Stromal cell of bone marrow (primary cell): ENCODE measurements around the gene AOX1.
"Not testable (repeated sequence)": the region's sequence is repeated elsewhere in the genome, so short reads cannot be mapped to it uniquely, and the experiment has no call there.

Source experiments
- DNase-seq: peaks from one replicate; pipeline ENCODE4 v3.0.0-alpha.2; 2012; ENCODE audit warnings: low read depth

AOX1 gene

DNA sequence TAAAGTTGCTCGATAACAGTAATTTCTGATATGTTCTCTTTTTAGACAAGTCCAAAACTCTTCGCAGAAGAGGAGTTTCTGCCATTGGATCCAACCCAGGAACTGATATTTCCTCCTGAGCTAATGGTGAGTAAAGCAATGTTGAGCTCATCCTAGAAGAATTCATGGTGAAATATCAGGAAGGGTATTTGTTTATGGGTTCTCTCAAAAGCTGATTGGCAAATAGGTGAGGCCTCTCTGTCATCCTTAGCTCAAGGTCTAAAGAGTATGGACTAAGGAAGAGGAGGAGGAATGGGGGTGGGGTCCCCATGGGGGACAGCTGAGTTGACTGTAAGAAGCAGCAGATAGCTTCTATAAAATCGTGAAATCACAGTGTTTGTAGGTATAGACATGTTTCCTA, 18.2 kb downstream of the AOX1 start:
- no peak for DNase-seq

DNA sequence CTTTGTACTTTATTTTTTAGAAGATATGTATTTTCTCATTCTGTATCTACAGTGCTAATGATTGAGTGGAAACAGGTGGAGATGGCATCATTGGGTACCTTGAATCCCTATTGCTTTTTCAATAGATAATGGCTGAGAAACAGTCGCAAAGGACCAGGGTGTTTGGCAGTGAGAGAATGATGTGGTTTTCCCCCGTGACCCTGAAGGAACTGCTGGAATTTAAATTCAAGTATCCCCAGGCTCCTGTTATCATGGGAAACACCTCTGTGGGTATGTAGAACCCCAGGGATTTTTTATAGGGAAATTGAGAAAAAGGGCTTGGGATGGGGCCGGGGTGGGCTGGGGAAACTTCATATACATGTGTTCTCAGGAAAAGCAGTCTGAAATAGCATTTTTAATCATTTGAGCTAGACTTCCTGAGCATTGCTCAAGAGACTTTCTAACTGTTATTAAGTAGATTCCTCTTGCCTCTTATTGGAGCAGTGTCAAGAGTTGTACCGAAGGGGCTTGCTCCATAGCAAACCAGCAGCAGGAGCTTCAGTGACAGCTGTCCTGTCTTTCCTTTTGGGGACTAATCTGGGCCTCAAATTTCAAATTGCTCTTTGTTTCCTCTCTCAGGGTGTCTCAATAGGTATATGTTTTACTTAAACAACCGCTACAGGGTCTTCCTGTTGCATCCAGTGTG, 18.9 kb downstream of the AOX1 start:
- DNase-seq, result no peak

DNA sequence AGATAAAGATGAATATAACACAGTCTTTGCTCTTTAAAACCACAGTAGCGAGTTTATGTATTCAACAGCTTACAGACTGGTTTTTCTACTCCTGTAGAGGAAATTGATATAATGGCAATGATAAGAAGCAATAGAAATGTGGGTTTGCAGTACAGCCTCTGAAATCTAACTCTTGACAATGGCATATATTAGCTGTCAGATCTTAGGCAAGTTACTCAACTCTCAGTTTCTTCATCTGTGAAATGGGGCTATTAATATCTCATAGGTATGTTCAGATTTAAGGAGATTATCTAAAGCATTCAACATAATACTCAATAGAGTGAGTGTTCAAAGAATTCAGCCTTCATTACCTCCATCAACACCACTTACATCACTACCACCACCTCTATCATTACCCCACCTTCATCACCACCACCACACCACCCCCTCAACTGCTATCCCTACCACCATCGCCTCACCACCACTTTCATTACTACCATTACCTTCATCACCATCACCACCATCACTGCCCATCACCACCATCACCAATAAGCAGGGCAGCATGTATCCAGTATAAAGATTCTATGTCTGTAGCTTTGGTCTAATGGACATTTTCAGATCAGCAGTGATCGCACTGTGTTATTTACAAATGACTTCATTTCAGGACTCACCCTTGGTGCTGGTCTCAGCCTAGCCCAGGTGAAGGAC, 22.7 kb downstream of the AOX1 start:
- no peak for DNase-seq

DNA sequence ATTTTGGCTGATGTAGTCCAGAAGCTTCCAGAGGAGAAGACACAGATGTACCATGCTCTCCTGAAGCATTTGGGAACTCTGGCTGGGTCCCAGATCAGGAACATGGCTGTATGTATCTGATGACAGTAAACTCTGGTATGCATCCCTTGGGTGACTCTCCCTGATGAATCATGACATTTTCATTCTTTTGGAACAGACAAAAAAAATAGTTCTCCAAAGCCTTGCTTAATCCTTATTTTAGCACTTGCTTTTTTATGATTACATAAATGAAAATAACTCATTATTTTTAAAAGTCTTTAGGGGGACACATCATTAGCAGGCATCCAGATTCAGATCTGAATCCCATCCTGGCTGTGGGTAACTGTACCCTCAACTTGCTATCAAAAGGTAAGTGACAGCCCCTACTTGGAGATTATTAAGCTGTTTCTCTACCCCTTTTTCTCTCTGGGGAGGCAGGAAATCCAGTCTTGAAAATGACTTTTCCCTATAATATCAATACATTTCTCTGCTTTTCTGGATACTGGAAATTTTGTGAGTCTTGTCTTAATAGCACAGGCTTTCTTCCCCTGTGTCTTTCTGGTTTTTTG, 23.3 kb downstream of the AOX1 start:
- peak; percentile 81 for DNase-seq

DNA sequence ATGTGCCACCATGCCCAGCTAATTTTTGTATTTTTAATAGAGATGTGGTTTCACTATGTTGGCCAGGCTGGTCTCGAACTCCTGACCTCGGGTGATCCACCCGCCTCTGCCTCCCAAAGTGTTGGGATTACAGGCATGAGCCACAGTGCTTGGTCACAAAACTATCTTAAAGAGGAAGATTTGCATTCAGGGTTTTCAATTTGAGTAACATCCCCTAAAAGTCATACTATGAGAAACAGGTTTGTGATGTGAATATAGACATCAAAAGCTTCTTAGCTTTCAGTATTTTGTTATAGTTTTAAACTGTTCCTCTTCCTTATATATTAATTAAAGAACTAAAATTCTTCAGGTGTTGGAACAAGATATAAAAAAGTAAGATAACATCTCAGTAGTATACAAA, 24.4 kb downstream of the AOX1 start:
- not testable (repeated sequence) for DNase-seq

DNA sequence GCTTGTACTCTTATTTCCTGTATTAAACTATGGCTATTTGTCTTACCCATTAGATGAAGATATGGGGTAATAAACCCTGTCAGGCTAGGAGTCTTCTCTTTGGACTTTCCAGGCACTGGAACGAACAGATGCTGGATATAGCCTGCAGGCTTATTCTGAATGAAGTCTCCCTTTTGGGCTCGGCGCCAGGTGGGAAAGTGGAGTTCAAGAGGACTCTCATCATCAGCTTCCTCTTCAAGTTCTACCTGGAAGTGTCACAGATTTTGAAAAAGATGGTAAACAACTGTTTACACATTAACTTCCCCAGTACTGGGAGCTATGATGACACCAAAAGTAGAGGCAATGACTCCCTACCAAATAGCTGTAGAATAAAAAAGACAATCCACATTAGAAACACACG, 27.9 kb downstream of the AOX1 start:
- no peak for DNase-seq

DNA sequence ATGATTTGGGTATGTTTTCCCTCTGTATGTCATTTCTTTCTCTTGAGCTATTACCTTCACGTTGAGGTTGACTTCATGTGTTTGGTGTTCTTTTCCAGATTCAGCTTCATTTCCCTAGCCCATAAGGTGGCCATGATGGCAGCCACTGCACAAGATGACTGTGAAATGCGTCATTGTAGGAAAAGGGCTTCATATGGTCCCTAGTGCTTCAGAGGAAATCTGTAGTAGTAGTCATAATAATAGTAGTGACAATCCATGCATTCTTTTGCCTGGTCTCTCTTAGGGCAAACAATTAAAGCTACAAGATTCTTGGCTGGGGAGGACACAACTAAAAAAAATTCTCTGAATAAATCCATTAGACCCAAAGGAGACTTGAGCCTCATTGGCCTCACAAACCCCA, 28.4 kb downstream of the AOX1 start:
- DNase-seq, result no peak

DNA sequence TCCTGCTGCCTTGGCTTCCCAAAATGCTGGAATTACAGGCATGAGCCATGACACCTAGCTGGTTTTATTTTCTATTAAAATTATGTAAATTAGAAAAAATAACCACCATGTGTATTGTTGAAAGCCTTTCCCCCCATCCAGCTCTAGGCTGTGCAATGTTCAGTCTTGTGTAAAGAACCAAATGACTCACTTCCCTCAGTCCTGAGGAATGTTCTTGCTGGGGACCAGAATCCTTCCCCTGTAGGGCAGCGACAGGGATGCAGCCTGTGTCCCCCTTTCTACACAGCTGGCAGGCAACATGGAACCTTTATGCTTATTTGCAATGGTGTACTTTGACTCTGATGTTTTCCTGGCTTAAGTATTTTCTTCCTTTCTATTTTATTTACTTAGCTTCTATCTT, 29.4 kb downstream of the AOX1 start:
- no peak for DNase-seq

DNA sequence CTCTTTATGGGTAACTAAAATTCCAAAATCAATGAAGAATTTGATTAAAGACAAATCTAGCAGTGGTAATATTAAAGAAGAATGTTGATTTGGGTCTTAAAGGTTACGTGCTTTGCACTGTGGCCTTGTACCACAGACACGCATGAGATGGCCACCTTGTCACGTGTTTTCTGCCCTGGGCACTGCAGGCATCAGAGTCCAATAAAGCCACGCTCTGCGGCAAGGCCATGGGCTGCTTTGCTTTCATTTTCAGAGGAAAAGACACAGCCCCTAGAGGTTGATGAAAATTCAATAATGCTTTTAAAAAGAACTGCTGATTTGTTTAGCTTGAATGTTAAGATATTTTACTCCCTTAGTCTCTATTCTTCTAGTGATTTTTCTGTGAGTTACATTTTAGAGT, 30.4 kb downstream of the AOX1 start:
- DNase-seq, result no peak

DNA sequence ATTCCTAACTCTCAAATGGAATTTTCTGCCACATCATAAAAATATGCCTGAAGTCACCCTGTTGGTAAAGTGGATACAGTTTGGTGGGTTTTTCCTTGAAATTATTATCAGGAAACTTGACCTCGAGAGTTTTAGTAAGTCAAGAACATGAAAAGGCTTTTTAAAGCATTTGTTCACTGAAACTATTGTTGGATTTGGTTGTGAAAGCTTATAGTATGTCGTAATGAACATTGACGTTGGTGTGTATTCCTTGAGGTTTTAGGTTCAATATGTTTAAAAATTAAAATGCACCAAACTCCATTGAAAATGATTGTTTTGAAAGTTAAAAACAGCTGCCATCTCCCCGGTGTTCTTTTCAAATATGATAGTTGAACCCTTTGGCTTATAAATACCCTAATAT, 30.8 kb downstream of the AOX1 start:
- no peak for DNase-seq

DNA sequence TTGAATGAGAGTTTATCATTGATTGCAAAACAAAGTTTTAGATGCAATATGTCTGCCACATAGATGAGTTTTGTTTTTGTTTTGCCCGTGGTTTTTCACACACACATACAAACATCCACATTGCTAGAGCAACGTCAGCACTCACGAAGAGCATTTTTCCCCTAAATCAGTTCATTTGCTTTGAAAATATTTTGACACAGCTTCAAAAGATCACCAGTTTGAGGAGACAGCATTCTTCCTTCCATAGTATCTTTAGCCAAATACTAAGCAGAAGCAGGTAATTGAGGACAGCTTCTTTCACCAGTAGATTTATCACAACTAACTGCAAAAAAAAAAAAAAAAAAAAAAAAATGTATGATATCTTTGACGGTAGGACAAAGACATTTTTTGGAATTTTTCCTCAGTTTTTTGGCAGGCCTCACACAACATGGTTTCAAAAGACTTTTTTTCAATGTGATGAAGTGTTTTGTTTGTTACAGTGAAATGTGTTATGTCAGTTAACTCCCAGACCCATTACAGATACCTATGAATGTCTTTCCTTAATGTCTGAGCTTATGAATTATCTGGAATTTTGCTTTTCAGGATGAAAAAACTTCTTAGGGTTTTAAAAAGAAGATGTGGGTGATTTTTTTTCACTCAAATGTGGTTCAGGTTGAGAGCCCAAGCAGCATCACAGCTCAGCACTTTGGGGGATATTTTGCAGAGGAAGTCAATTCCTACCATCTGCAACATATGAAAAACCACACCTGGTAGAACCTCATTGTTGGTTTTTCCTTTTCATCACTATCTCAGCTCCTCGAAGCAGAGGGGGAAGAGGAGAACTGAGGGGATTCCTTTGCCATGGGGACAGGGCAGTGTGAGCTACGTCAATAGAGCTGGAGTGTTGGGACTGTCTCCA, 31.6 kb downstream of the AOX1 start:
- DNase-seq, result no peak

DNA sequence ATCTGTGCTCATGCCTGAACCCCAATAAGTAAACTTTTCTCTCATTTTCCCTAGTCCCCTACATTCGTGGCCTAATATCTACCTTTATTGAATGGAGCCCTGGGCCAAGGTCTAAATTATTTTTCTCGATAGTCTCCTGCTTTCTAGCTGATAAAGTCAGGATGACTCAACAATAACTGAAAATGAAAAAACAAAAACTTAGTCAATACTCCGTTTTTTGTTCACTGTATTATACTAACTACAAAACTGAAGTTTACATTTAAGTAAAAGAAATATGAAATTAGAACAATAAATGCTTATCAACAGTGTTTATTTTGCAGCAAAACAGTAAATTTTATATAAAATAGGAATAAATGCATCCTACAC, 32.2 kb downstream of the AOX1 start:
- no peak for DNase-seq

DNA sequence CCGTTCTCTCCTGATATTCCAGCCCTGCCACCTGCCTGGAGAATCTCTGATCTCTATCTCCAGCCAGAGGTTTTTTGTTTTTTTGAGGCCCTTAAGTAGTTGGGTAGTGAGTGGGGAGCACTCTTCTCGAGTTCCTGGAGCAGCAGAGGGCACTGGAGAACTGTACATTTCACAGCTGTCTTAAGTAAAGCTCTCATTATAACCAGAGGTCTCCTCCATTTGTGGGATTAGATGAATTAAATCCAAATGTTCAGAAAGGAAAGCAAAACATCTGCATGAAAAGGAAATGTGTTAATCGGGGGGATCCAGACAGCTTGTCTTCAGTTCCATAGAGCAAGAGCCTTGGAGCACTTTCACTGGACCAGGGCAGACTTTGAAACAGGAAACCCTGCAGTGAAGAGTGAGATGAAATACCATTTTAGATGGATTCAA, 32.8 kb downstream of the AOX1 start:
- DNase-seq, result peak; percentile 50

DNA sequence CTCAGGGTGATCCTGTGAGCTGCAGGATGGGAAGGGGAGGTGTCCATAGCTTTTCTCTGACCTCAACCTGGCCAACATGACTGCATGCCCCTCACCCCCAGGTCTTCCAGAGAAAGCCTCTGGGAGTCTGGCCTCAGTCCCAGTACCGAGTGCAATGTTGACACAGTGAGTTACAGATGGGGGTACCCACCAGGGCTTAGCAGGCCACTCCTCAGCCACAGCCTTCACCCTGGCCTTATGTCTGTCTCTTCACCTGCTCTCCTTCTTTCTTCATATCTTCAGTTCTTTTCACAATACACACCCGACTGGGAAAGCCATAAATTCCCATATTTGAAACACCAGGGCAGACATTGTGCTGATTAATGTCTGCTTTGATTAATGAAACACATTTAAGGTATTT, 33.5 kb downstream of the AOX1 start:
- no peak for DNase-seq

DNA sequence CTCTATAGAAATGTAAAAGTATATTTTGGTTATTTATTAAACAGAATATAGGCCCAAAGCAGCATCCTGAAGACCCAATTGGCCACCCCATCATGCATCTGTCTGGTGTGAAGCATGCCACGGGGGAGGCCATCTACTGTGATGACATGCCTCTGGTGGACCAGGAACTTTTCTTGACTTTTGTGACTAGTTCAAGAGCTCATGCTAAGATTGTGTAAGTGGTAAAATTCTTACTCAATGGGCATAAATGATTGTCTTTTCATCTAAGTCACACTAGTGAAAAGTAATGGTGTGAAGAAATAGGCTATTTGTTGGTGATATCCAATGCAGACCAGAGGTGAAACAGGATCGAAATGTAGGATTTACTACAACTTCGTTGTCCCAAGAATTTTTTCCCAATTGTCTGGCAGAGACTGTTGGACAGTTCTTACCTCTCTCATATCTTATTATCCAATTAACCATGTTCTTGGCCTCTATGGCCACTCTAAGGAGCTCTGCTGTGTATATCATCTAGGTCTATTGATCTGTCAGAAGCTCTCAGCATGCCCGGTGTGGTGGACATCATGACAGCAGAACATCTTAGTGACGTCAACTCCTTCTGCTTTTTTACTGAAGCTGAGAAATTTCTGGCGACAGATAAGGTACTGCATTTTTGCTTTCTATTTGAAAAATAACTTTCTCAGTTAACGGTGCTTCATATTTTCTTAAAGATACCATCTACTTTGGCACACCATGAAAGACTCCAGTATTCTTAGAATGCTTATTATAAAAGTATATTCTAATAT, 35.0 kb downstream of the AOX1 start:
- DNase-seq, result no peak

DNA sequence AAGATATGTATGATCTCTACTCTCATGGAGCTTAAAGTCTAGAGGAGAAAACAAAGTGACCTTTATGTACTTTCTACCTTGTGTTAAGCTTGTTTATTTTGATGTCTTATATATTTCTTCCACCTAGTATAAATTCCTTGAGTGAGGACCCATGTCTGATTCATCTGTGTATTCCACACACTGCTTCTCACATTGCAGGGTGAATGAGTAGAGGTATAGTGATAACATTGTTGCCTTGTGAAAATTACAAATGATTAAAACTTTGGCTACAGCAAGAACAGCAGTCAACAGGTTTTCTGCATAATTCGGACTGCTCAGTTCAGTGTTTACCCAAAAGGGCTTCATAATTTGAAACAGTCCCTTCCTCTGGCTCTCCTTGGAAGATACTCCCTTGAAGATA, 36.3 kb downstream of the AOX1 start:
- DNase-seq, result no peak

DNA sequence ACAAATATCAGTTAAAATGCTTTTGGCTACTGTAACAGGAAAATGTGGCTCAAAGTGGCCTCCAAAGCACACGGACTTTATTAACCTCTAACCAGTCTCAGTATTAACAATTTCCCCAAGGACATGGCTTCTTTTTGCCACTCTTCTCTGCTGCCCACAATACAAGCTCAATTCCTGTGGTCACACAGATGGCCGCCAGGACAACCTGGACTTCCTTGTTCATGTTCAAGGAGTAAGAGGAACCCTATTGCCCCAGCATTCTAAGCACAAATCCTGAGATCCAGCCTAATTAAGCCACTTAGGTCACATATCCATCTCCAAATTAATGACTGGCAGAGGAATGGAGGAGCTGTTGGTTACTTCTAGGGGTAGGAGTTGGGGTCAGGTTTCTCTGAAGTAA, 38.2 kb downstream of the AOX1 start:
- no peak for DNase-seq

DNA sequence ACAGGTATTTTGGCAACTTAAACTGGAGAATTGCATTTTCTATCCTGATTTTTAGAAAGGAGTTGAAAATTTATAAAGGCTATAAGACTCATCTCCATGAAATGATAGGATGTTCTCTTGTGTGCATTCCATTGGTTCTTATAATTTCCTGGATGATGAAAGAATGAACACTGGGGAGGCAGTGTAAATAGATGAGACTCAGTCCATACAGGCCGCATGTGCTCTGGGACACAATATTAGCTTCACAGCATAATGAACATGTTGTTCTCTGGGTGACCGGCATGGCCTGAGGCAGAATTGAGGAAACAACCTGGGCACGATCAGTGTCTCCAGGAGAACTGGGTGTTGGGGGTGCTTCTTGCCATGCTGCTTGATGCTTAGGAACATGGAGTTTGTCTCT, 38.8 kb downstream of the AOX1 start:
- no peak for DNase-seq

DNA sequence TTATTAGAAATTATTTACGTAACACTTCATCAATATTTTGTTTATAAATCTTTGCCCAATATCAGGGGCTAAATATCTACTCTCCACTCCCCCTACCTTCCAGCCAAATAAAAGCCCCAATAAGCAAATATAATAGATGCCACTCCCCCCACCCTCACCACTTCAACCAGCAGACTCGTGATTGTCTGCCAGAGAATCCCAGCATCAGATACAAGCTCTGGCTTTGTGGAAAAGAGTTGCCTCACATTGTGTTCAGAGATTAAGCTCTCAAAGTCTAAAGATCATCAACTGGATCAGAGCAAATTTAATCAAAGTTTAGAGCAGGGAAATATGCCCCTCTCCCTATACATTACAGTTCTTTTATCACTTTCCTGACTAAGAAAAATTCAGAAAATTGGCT, 39.5 kb downstream of the AOX1 start:
- no peak for DNase-seq

DNA sequence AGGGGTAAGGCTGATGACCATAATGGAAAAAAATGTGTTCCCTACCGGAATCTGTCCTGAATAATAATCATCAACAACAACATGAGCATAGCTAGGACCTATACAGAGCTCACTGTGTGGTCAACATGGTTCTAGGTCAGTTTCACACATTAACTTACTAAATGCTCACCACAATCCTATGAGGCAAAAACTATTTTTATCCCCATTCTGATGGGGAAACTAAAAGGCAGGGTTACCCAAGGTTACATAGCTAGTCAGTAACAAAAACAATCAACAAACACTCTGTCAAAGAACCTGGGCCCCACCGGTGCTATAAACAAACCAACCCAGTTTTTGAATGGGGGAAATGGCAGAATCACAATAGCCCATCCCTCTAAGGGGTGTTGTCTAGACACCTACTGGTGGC, 40.1 kb downstream of the AOX1 start:
- no peak for DNase-seq

DNA sequence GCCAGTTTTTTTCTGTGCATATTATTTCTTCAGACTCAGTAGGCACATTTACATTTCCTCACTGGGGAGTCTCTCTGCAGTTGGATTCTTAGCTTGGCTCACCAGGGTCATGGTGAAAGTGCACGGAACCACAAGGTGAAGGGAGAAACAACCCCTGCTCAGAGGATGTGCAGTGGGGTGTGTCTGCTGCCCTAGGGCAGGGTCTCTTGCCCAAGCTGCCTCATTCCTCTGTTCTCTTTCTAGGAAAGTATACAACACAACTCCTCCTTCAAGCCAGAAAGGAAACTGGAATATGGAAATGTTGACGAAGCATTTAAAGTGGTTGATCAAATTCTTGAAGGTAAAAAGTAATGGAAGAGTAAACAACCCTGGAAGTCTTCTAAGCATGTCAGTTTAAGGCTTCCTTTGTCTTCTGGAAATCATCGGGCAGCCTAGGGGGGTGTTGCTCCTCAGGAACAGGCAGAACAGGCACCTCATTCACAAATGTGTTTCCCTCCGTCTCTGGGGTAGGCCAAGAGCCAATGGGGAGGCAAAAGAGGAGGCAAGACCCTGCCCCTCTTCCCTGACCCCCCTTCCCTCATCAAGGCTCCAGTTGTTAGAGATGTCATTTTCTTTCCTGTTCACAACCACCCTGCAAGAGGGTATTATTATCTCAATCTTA, 41.4 kb downstream of the AOX1 start:
- no peak for DNase-seq
